ENCODE results near the gene LMX1A. TPM values are rescaled to one million over a fixed set of nuclear protein-coding genes. Genes with fewer than 3 reads are reported as not detected.

LMX1A gene
- total and polyA plus RNA-seq, 9 of the 15 experiments (the other 6 are each of a cell fraction or from before 2014, with no cell fraction given), result not detected

DNA sequence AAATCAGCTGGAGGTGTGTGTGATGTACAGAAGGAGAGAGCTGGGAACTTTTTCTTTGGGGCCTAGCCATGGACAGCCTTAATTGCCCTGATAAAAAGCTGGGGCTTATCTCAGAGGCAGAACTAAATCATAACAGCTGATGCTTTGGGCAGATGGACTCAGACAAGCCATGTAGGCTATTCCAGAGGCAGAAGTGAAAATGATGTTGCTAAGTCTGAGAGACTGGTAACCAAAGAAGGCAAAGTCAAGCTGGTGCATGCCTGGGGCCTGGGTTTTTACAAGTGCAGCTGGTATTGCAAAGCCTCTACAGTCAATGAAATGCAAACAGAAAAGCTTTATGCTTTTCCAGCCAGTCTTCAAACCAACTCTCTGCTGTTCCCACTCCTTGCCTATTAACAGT, 39.0 kb upstream of the LMX1A start:
- intact Hi-C loops (cut with micrococcal nuclease), result no loop called here
- in situ Hi-C loops (cut with MboI), result loop anchor here (10.0 kb wide), 1 partner anchor 519 kb away; no protein-coding TSS in a partner anchor

More for the DNA sequence above, 39.0 kb upstream of the LMX1A start:
- Histone ChIP-seq H3K4me1 (replicated peaks in 1 of 2; ENCODE audit: control insufficient read depth in 2 of 2, insufficient read depth in 2 of 2, low read length in 2 of 2) (peaks cover 5 to 7% of the 10 kb centered on the region in 2 experiments; a peak in 3 of 5 replicates), H3K4me2 (ENCODE audit: insufficient read depth, low read length) (no peak overlapping the region), H3K4me3 (no peak overlapping the region), H3K9ac (ENCODE audit: insufficient read depth in 1 of 2, low read depth in 2 of 2, low read length in 2 of 2) (no peak overlapping the region), H3K79me2 (ENCODE audit: control insufficient read depth, insufficient read depth, low read length) (no peaks in the 10 kb centered on the region), H2AFZ (ENCODE audit: low read depth, low read length) (no peak overlapping the region), H3K27ac (ENCODE audit: extremely low read depth, low read depth, low read length) (no peak overlapping the region), H3K9me1 (ENCODE audit: control insufficient read depth, insufficient read depth, low read length) (peaks cover 4% of the 10 kb centered on the region), H4K20me1 (replicated peaks; ENCODE audit: control insufficient read depth, insufficient read depth, low read length) (peaks cover 10% of the 10 kb centered on the region), H3K36me3 (ENCODE audit: control insufficient read depth, insufficient read depth, low read length) (no peaks in the 10 kb centered on the region), H3K27me3 (ENCODE audit: control insufficient read depth in 2 of 2, insufficient read depth in 2 of 2, low read length in 2 of 2) (peaks cover 8 to 10% of the 10 kb centered on the region in 2 experiments; a peak in 3 of 5 replicates), H3K9me3 (replicated peaks; ENCODE audit: control insufficient read depth, insufficient read depth, low read depth, low read length) (no peaks in the 10 kb centered on the region)
- ChIA-PET CTCF (ENCODE audit: low intra/inter-chr PET ratio) (interaction anchor here (0.6 kb wide), 1 partner anchor 1152 kb away, joined by 3 read pairs; no protein-coding TSS in a partner anchor), POLR2A (interaction anchor here (0.8 to 1.4 kb wide), 2 partner anchors 10 to 188 kb away, joined by 3 to 5 read pairs; no protein-coding TSS in a partner anchor)
- FAIRE-seq, result no peak
- ATAC-seq, result no peak
- DNase-seq (ENCODE audit: extremely low read depth in 1 of 4, low spot score in 3 of 4), result no peak
- no TSS peak for BruUV-seq (replicated peaks)
- TF ChIP-seq ZNF41 (CRISPR knock-in tag; conservative IDR thresholded peaks at IDR 0.05) (no peak), FOXJ2 (tag; IDR thresholded peaks at IDR 0.05) (no peak), TEAD1 (CRISPR knock-in tag; IDR thresholded peaks at IDR 0.05) (no peak), ZNF740 (CRISPR knock-in tag; IDR thresholded peaks at IDR 0.05) (no peak), ZNF740 (tag; IDR thresholded peaks at IDR 0.05) (no peak)
- TF ChIP-seq, protein P1, sequence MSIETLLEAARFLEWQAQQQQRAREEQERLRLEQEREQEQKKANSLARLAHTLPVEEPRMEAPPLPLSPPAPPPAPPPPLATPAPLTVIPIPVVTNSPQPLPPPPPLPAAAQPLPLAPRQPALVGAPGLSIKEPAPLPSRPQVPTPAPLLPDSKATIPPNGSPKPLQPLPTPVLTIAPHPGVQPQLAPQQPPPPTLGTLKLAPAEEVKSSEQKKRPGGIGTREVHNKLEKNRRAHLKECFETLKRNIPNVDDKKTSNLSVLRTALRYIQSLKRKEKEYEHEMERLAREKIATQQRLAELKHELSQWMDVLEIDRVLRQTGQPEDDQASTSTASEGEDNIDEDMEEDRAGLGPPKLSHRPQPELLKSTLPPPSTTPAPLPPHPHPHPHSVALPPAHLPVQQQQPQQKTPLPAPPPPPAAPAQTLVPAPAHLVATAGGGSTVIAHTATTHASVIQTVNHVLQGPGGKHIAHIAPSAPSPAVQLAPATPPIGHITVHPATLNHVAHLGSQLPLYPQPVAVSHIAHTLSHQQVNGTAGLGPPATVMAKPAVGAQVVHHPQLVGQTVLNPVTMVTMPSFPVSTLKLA (conservative IDR thresholded peaks at IDR 0.05), result no peak
- TF ChIP-seq, protein P2, sequence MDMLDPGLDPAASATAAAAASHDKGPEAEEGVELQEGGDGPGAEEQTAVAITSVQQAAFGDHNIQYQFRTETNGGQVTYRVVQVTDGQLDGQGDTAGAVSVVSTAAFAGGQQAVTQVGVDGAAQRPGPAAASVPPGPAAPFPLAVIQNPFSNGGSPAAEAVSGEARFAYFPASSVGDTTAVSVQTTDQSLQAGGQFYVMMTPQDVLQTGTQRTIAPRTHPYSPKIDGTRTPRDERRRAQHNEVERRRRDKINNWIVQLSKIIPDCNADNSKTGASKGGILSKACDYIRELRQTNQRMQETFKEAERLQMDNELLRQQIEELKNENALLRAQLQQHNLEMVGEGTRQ (CRISPR knock-in tag; IDR thresholded peaks at IDR 0.05), result no peak
